Fibroblast of skin of left biceps (primary cell): ENCODE measurements around the gene ACSF3.
"Not testable (repeated sequence)": the region's sequence is repeated elsewhere in the genome, so short reads cannot be mapped to it uniquely, and the experiment has no call there.

ENCODE experiments used
- DNase-seq, 2 experiments: peaks; one replicate each; pipeline ENCODE4 v3.0.0-alpha.2; 2013; ENCODE audit warnings: low read depth in 2 of 2

The ACSF3 gene

DNA sequence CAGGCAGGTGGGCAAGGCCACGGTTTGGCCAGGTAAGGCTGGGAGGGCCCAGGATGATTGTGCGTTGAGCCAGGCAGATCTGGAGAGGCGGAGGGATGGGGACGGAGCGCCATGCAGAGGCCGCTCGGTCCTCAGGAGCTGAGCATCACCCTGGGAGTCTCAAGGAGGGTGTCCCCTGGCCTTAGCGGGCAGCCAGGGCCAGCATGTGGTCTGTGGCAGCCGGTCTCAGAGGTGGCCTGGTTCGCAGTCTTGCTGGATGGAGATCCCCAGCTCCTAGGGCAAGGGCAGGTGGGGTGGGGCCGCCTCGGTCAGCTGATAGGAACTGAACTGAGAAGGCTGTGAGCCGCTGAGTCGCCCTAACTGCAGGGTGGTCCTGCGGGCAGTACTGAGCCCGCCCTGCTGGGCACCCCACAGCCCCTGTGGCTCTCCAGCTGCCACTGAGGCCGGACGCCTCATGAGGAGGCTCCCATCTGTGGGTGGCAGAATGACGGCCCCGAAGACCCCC is 66.2 kb downstream of the ACSF3 start:
- DNase-seq, result no peak

DNA sequence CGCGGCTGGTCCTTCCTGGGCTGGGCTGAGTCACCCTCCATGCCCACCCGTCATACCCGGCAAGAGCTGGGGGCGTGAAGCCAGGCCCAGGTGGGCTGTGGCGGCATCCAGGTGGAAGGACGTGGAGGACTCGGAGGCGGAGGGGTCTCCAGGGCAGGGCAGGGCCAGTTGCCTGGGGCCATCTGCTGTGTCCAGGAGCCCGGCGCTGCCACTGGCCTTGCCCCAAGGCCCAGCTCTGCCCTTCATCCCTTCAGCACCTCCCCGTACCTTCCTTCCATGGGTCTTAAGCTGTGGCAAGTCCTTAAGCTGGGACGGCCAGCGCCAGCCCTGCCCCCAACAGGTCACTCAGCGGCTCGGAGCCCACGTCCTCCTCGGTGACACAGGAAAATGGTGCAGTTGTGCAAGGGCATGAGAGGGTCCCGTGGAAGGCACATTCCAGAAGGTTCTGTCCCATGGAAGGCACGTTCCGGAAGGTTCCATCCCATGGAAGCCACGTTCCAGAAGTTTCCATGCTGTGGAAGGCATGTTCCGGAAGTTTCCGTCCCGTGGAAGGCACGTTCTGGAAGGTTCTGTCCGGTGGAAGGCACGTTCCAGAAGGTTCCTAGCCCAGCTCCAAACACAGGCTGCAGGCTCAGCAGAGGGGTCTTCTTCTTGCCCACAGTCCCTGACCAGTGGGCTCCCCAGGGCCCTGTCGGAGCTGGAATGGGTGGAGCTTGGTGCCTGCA is 67.5 kb downstream of the ACSF3 start:
- no peak for DNase-seq

GRCh38 chr16:89161763-89162713 is 68.4 kb downstream of the ACSF3 start:
- no peak for DNase-seq

GRCh38 chr16:89163297-89163696 is 69.6 kb downstream of the ACSF3 start:
- DNase-seq, result no peak

DNA sequence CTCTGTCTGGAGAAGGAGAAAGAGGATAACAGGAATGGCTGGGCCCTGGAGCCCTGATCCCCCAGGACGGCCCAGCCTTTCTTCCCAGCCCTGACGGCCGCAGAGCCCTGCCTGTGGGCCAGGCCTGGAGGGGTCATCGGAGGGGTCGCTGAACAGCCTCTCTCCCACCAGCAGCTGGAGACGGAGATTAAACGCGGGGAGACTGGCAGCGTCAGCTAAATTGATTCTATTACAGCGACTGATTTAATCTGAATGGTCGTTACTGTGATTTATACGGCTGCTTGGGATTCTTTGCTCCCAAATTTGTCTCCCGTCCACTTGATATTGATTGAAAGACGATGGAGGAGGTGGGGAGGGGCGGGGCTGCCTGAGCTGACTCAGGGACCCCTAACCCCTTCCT is 70.8 kb downstream of the ACSF3 start:
- no peak for DNase-seq

GRCh38 chr16:89164847-89165680 is 71.4 kb downstream of the ACSF3 start:
- no peak for DNase-seq

DNA sequence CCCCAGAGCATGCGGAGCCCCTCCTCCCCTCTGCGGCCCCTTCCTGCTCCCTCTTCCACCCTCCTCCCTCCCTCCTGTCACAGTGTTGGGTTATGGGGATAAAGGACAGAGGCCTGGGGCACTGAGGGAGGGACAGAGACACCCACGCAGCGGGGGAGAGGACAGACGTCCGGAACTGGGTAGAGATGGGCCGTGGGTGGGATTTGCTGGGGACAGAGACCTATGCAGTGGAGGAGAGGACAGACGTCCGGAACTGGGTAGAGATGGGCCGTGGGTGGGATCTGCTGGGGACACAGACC is 72.0 kb downstream of the ACSF3 start:
- DNase-seq, result not testable (repeated sequence)

GRCh38 chr16:89166696-89167424 is 73.2 kb downstream of the ACSF3 start:
- DNase-seq, result no peak

DNA sequence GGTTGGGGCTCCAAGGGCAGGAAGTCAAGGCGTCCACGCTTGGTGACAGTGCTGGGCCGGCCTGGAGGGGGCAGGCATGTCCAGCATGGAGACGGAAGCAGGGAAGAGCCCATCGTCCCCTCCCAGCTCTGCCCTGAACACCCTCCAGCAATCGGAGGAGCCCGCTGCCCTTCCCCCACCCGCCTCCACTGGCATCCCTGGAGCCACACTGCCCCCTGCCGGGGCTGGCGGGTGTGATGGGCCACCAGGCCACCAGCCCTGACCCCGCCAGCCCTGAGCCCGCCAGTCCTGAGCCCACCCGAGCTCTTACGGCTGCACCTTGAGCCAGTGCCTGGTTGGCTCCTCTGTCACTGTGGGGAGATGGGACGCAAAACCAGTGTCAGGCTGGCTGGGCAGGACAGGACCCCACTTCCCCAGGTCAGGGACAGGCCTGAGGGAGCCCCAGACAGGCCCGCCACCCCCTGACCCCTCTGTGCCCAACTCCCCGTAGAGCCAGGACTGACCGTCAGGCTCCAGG is 73.8 kb downstream of the ACSF3 start:
- DNase-seq, result no peak

DNA sequence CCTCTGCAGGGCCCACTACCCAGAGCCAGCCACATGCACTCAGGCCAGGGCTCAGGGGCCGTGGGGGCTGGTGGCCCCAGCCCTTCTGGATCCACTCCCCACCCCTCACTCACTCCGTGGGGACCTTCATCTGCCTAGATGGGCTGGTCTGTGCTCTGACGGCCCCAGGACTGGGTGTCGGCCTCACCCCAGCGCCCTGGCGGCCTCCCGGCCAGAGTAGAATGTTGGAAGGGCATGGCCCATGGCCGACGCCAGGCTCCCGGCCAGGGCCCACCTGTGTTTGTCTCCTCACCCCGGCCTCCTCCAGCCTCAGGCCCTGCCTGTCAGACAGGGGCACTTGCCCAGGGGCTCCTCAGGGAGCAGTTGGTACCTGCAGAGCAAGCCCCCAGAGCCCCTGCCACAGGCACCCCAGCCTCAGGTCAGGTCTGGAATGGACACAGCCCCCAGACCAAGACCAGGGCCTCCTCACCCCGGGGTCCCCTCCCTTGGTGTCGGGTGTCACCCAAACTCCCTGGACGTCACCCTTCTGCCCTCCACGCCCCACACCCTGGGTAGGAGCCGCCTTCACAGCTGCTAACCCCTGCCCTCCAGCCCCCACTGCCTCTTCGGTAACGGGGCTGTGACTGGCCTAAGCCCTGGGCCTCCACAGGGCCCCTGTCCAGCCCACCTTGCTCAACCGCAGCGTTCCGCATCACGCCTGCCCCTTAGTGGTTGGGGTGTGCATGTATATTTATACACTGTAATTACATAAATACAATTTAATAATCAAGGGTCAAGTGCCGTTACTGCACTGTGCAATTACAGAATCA is 74.9 kb downstream of the ACSF3 start:
- DNase-seq, result no peak

- no peak for DNase-seq
Measured at GRCh38 chr16:89169778-89170177, 76.1 kb downstream of the ACSF3 start.

DNA sequence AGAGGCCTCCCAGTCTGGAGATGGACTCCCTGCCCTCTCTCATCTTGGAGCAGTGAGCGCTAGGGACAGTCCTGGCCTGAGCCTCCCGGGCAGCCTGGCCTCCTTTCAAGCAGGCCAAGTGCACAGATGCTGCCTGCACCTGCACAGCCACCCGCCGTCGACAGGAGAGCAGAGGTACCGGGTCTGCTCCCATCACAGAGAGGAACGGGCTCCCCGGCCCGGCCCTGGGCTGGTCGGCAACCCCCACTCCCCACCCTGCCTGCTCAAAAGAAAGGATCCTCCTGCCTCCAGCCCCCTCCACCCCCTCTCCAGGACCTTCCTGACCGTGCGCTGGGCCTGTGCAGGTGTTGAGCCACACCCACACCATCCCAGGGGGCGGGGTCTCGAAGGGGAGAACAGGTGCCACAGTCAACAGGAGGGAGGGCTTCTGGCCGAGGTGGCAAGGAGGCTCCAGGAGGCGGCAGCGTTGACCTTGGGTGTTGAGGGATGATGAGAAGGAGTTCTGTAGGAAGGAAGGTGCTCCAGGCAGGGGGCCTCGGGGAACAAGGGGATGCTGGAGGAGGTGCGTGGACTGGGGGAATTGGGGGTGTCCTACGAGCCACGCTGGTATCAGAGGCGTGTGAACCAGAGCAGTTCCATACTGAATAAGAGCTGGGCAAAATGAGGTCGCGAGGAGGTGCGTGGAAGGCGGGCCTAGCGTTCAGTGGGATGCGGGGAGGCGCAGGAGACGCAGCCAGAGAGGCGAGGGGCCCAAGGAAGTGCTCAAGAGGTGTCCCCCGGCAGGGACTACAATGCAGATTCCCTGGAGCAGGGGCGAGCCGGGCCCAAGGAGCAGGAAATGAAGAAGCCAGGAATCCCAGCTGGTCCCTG is 76.9 kb downstream of the ACSF3 start:
- no peak for DNase-seq

- DNase-seq, result no peak
Measured at GRCh38 chr16:89171216-89172170, 77.8 kb downstream of the ACSF3 start, which contains the start of gene CDH15. TSS of gene CDH15 (plus strand) at chr16:89171748. CDS start at chr16:89171832, 84 bp downstream.

GRCh38 chr16:89172171-89172527 is 78.5 kb downstream of the ACSF3 start:
- no peak for DNase-seq

- no peak for DNase-seq
Measured at GRCh38 chr16:89172528-89173173, 79.0 kb downstream of the ACSF3 start.

GRCh38 chr16:89173174-89173921 is 79.7 kb downstream of the ACSF3 start:
- no peak for DNase-seq
